AG08395 (cell line): ENCODE measurements around the gene KRT78.
"Not testable (repeated sequence)": the region's sequence is repeated elsewhere in the genome, so short reads cannot be mapped to it uniquely, and the experiment has no call there.

Source experiments
- DNase-seq: peaks from one replicate; pipeline ENCODE4 v3.0.0; 2012; ENCODE audit warnings: mixed read lengths, low spot score

KRT78 gene

GRCh38 chr12:52871291-52872039 lies 22.7 kb upstream of the KRT78 start:
- DNase-seq: peak; percentile 79

GRCh38 chr12:52870361-52871290 lies 21.8 kb upstream of the KRT78 start:
- peak; percentile 58 for DNase-seq

- no peak for DNase-seq
Observed at GRCh38 chr12:52867642-52868041, 18.8 kb upstream of the KRT78 start.

- no peak for DNase-seq
Observed at GRCh38 chr12:52867152-52867551, 18.4 kb upstream of the KRT78 start.

- peak; percentile 84 for DNase-seq
Observed at GRCh38 chr12:52865090-52865944, 16.5 kb upstream of the KRT78 start.

- no peak for DNase-seq
Observed at GRCh38 chr12:52862023-52862422, 13.2 kb upstream of the KRT78 start.

- no peak for DNase-seq
Observed at GRCh38 chr12:52861511-52861910, 12.7 kb upstream of the KRT78 start.

GRCh38 chr12:52860102-52860823 lies 11.5 kb upstream of the KRT78 start:
- peak; percentile 49 for DNase-seq

- no peak for DNase-seq
Observed at GRCh38 chr12:52857500-52857899, 8.7 kb upstream of the KRT78 start.

GRCh38 chr12:52856787-52857186 lies 8.0 kb upstream of the KRT78 start:
- DNase-seq: no peak

GRCh38 chr12:52856077-52856476 lies 7.3 kb upstream of the KRT78 start:
- DNase-seq: not testable (repeated sequence)

GRCh38 chr12:52851787-52852186 lies 3.0 kb upstream of the KRT78 start:
- no peak for DNase-seq

- no peak for DNase-seq
Observed at GRCh38 chr12:52850681-52851080, 1.9 kb upstream of the KRT78 start.

GRCh38 chr12:52849511-52849910 lies 717 bp upstream of the KRT78 start:
- no peak for DNase-seq

- peak; percentile 32 for DNase-seq
Observed at GRCh38 chr12:52847335-52848102, 1.3 kb downstream of the KRT78 start.

- DNase-seq: no peak
Observed at GRCh38 chr12:52846356-52846970, 2.3 kb downstream of the KRT78 start.

GRCh38 chr12:52845946-52846345 lies 2.8 kb downstream of the KRT78 start:
- no peak for DNase-seq

- no peak for DNase-seq
Observed at GRCh38 chr12:52844386-52844785, 4.4 kb downstream of the KRT78 start.

GRCh38 chr12:52839436-52840105 lies 9.2 kb downstream of the KRT78 start:
- DNase-seq: no peak
